ENCODE measurements around the gene GAL3ST2.

- TF ChIP-seq RXRA (IDR thresholded peaks at IDR 0.05) (no peak), CTCF (IDR thresholded peaks at IDR 0.05; ENCODE audit: low read depth, low read length, missing input control) (no peak)
These were observed 56.6 kb downstream of the GAL3ST2 start for GRCh38 chr2:241833101-241833663.
